ENCODE measurements around the gene UBE2K. TPM values are rescaled to one million over a fixed set of nuclear protein-coding genes. Genes with fewer than 3 reads are reported as not detected.

UBE2K gene
- total RNA-seq, 1 experiment from 2014 or later, result 126 TPM

DNA sequence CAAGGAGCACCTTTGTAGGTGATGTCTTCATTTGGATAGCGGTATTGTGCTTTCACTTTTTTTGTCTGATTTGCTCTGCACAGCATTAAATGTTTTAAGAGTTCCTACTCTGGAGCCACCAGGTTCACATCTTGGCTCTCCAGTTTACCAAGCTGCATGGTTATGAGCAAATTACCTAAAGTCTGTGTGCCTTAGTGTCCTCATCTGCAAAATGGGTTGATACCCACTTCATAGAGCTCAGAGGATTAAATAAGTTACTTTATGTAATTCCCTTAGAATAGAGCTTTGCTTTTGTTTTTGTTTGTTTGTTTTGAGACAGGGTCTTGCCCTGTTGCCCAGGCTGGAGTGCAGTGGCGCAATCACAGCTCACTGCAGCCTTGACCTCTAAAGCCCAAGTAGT, 58.2 kb downstream of the UBE2K start:
- Histone ChIP-seq H3K27me3 (ENCODE audit: insufficient read depth, low read length) (no peaks in the 10 kb centered on the region), H3K4me1 (ENCODE audit: control insufficient read depth in 1 of 2, insufficient read depth in 2 of 2, low read length in 2 of 2) (no peaks in the 10 kb centered on the region), H3K9me2 (ENCODE audit: insufficient read depth) (no peaks in the 10 kb centered on the region), H3K4me3 (replicated peaks in 1 of 2; ENCODE audit: low read depth in 1 of 2, low read length in 2 of 2) (no peak overlapping the region), H3K36me3 (ENCODE audit: control insufficient read depth in 1 of 2, insufficient read depth in 2 of 2, low read length in 2 of 2) (peaks cover 15% of the 10 kb centered on the region in 2 experiments), H2AFZ (ENCODE audit: low read depth, low read length, poor library complexity, severe bottlenecking) (no peak overlapping the region), H3K79me2 (ENCODE audit: insufficient read depth, low read length) (peaks cover 82% of the 10 kb centered on the region), H3K9me3 (ENCODE audit: control insufficient read depth in 1 of 2, insufficient read depth in 1 of 2, low read depth in 1 of 2, low read length in 2 of 2) (no peaks in the 10 kb centered on the region), H4K20me1 (ENCODE audit: insufficient read depth) (peaks cover 4% of the 10 kb centered on the region), H3K4me2 (ENCODE audit: low read length) (no peak overlapping the region), H3K27ac (ENCODE audit: low read depth, low read length) (no peak overlapping the region), H3K9ac (ENCODE audit: low read length) (no peak overlapping the region)
- ChIA-PET CTCF (no interaction called here), POLR2A (interaction anchor here (0.7 kb wide), 1 partner anchor 130 kb away, joined by 4 read pairs; no protein-coding TSS in a partner anchor), RAD21 (ENCODE audit: low non-redundant PET in 1 of 2, low total read pairs in 2 of 2, uncharacterized antibody in 2 of 2, unreplicated experiment in 2 of 2) (no interaction called here)
- DNase-seq (ENCODE audit: low read depth, low spot score), result no peak
- ATAC-seq, result no peak
- intact Hi-C loops (cut with micrococcal nuclease), result no loop called here
- no TSS peak for BruUV-seq (replicated peaks)
- TF ChIP-seq YY1 (IDR thresholded peaks at IDR 0.05; ENCODE audit: extremely low read depth, insufficient replicate concordance, low read depth, low read length) (no peak), EZH2 (IDR thresholded peaks at IDR 0.05) (no peak), EGR1 (IDR thresholded peaks at IDR 0.05; ENCODE audit: low read depth) (no peak), ZNF274 (IDR thresholded peaks at IDR 0.05; ENCODE audit: low read depth, low read length) (no peak), JUND (IDR thresholded peaks at IDR 0.05) (no peak), CBX3 (IDR thresholded peaks at IDR 0.05; ENCODE audit: low read depth) (no peak), FOSL1 (IDR thresholded peaks at IDR 0.05; ENCODE audit: low read depth) (no peak), SP1 (IDR thresholded peaks at IDR 0.05; ENCODE audit: low read depth) (no peak), MAX (IDR thresholded peaks at IDR 0.05) (no peak), SRF (IDR thresholded peaks at IDR 0.05; ENCODE audit: low read depth) (no peak), EZH2phosphoT487 (IDR thresholded peaks at IDR 0.05; ENCODE audit: borderline replicate concordance) (no peak), ZBTB33 (IDR thresholded peaks at IDR 0.05; ENCODE audit: extremely low read depth, insufficient replicate concordance, low read length) (no peak), POLR2A (IDR thresholded peaks at IDR 0.05; ENCODE audit: borderline replicate concordance, extremely low read depth, insufficient read depth, insufficient read length) (no peak), ZFX (IDR thresholded peaks at IDR 0.05) (no peak), POLR2AphosphoS5 (IDR thresholded peaks at IDR 0.05; ENCODE audit: low read depth, low read length) (no peak), TCF7L2 (IDR thresholded peaks at IDR 0.05; ENCODE audit: borderline replicate concordance, extremely low read depth, insufficient read depth, insufficient read length) (no peak)
- TF ChIP-seq, protein P1, sequence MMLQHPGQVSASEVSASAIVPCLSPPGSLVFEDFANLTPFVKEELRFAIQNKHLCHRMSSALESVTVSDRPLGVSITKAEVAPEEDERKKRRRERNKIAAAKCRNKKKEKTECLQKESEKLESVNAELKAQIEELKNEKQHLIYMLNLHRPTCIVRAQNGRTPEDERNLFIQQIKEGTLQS (IDR thresholded peaks at IDR 0.05), result no peak
